H1 (cell line): ENCODE measurements around the gene MAP2K5.

Source experiments
- ATF2 ChIP-seq: IDR thresholded peaks from 2 replicates; pipeline ENCODE4 v1.6.1; 2012; ENCODE audit warnings: low read length, inconsistent platforms
- CEBPB ChIP-seq: IDR thresholded peaks from 2 replicates; pipeline ENCODE4 v1.6.1; 2012; ENCODE audit warnings: low read depth, low read length
- CHD1 ChIP-seq: IDR thresholded peaks from 2 replicates; pipeline ENCODE4 v1.6.1; 2012; ENCODE audit warnings: low read depth, low read length, improper control_type of control experiment
- CTBP2 ChIP-seq: IDR thresholded peaks from 2 replicates; pipeline ENCODE4 v1.7.0; 2011; ENCODE audit warnings: borderline replicate concordance, mild to moderate bottlenecking, moderate library complexity, mixed read lengths, low read length; ENCODE audit not compliant: insufficient read depth, insufficient read length
- CTCF ChIP-seq, 3 experiments: IDR thresholded peaks; 1 replicate in 2 of 3; 2 replicates in 1 of 3; pipeline versions ENCODE4 v1.5.1 to v1.6.1; 2011; ENCODE audit warnings: low read length in 3 of 3, mild to moderate bottlenecking in 3 of 3, inconsistent platforms in 2 of 3, low read depth in 1 of 3, moderate library complexity in 1 of 3; ENCODE audit not compliant: insufficient read depth in 1 of 3; ENCODE audit errors: control extremely low read depth in 1 of 3
- EZH2 ChIP-seq: fragments of 200-600 bp; sonication (generic); IDR thresholded peaks from 2 replicates; pipeline ENCODE4 v1.7.1; 2012; ENCODE audit warnings: low read depth, mild to moderate bottlenecking, moderate library complexity, low read length, inconsistent platforms; ENCODE audit not compliant: severe bottlenecking
- NRF1 ChIP-seq: IDR thresholded peaks from 2 replicates; pipeline ENCODE4 v1.6.1; 2011; ENCODE audit warnings: mild to moderate bottlenecking, low read depth, low read length, improper control_type of control experiment
- POLR2A ChIP-seq, 2 experiments: IDR thresholded peaks; 1 replicate in 1 of 2; 2 replicates in 1 of 2; pipeline ENCODE4 v1.6.1; 2011; ENCODE audit warnings: low read depth in 2 of 2, low read length in 2 of 2, mild to moderate bottlenecking in 2 of 2; ENCODE audit errors: control extremely low read depth in 1 of 2
- YY1 ChIP-seq: IDR thresholded peaks from 2 replicates; pipeline ENCODE4 v1.6.1; 2011; ENCODE audit warnings: low read depth, mild to moderate bottlenecking, low read length

GRCh38 chr15:67799801-67800205 lies 257.3 kb downstream of the MAP2K5 start:
- no peak for TF ChIP-seq NRF1
- no peak for TF ChIP-seq CTCF (IDR thresholded peaks at IDR 0.05; ENCODE audit: control extremely low read depth in 1 of 3, insufficient read depth in 1 of 3, low read depth in 1 of 3, low read length in 3 of 3)
- TF ChIP-seq ATF2 = no peak
- no peak for TF ChIP-seq CEBPB
- TF ChIP-seq CTBP2 = no peak
- no peak for TF ChIP-seq YY1
- TF ChIP-seq EZH2 = no peak
- TF ChIP-seq POLR2A (IDR thresholded peaks at IDR 0.05; ENCODE audit: control extremely low read depth in 1 of 2, low read depth in 2 of 2, low read length in 2 of 2) = no peak
- TF ChIP-seq CHD1 = no peak
